Naive thymus-derived CD4-positive, alpha-beta T cell (primary cell): ENCODE measurements around the gene RBP3. TPM values are rescaled to one million over a fixed set of nuclear protein-coding genes. Genes with fewer than 3 reads are reported as not detected.
A peak's percentile ranks its signal among the peaks of the same experiment; 100 is the strongest.

ENCODE experiments used
- ATAC-seq: fragments of 150-1000 bp; cut with Tn5 transposase; 2 replicates; pipeline ENCODE4 v1.10.0; 2021; ENCODE audit warnings: mild to moderate bottlenecking, moderate library complexity
- CTCF ChIA-PET: fragments of 350-600 bp; sonication (Branson Sonifier 250); formaldehyde crosslinking; loops from one replicate; lab custom pipeline; 2021; ENCODE audit warnings: antibody characterized with exemption; lab: Charles Lee
- POLR2A ChIA-PET: fragments of 350-600 bp; sonication (Branson Sonifier 250); formaldehyde crosslinking; loops from one replicate; lab custom pipeline; 2021; ENCODE audit warnings: antibody characterized with exemption, inconsistent platforms; lab: Charles Lee
- DNase-seq, 9 donors: peaks; one replicate each; pipeline versions ENCODE4 v3.0.0 to v3.0.0-alpha.2; 2020 to 2022; ENCODE audit warnings: mixed read lengths in 1 of 9
- H3K27ac ChIP-seq: one replicate; pipeline ENCODE4 v1.7.0; 2013; ENCODE audit warnings: mild to moderate bottlenecking, low read depth, low read length, moderate library complexity
- H3K27me3 ChIP-seq, 2 donors: one replicate each; pipeline ENCODE4 v1.7.0; 2013; ENCODE audit warnings: low read length in 2 of 2, mild to moderate bottlenecking in 2 of 2, moderate library complexity in 2 of 2; ENCODE audit not compliant: control insufficient read depth in 2 of 2, insufficient read depth in 2 of 2
- H3K36me3 ChIP-seq, 3 experiments: 1 replicate in 2 of 3; 2 replicates in 1 of 3; pipeline ENCODE4 v1.7.0; 2013; ENCODE audit warnings: low read length in 3 of 3, mild to moderate bottlenecking in 3 of 3, moderate library complexity in 1 of 3; ENCODE audit not compliant: insufficient read depth in 3 of 3, control insufficient read depth in 2 of 3
- H3K4me1 ChIP-seq, 2 donors: one replicate each; pipeline ENCODE4 v1.7.0; 2013; ENCODE audit warnings: low read length in 2 of 2, mild to moderate bottlenecking in 2 of 2, moderate library complexity in 1 of 2; ENCODE audit not compliant: control insufficient read depth in 2 of 2, insufficient read depth in 2 of 2
- H3K4me3 ChIP-seq: 2 replicates; pipeline ENCODE4 v1.7.0; 2013; ENCODE audit warnings: mild to moderate bottlenecking, low read length
- H3K9me3 ChIP-seq, 3 experiments: 1 replicate in 2 of 3; 2 replicates in 1 of 3; pipeline ENCODE4 v1.7.0; 2013; ENCODE audit warnings: low read length in 3 of 3; ENCODE audit not compliant: control insufficient read depth in 2 of 3
- H3K27ac Mint-ChIP-seq, 9 donors: one replicate each; pipeline ENCODE4 v1.8.0; 2020 to 2022; ENCODE audit warnings: mixed read lengths in 9 of 9, mild to moderate bottlenecking in 8 of 9, moderate library complexity in 5 of 9, inconsistent platforms in 2 of 9
- H3K27me3 Mint-ChIP-seq, 5 donors: one replicate each; pipeline ENCODE4 v1.8.0; 2021 to 2022; ENCODE audit warnings: mixed read lengths in 5 of 5, mild to moderate bottlenecking in 1 of 5
- H3K36me3 Mint-ChIP-seq, 5 donors: one replicate each; pipeline ENCODE4 v1.8.0; 2020 to 2022; ENCODE audit warnings: mixed read lengths in 5 of 5, mild to moderate bottlenecking in 3 of 5, inconsistent platforms in 1 of 5
- H3K4me1 Mint-ChIP-seq, 7 donors: one replicate each; pipeline ENCODE4 v1.8.0; 2020 to 2022; ENCODE audit warnings: mixed read lengths in 7 of 7, mild to moderate bottlenecking in 3 of 7, inconsistent platforms in 1 of 7
- H3K4me3 Mint-ChIP-seq, 10 donors: one replicate each; pipeline ENCODE4 v1.8.0; 2020 to 2022; ENCODE audit warnings: mild to moderate bottlenecking in 10 of 10, mixed read lengths in 10 of 10, moderate library complexity in 6 of 10, inconsistent platforms in 2 of 10
- H3K9me3 Mint-ChIP-seq, 11 donors: one replicate each; pipeline ENCODE4 v1.8.0; 2020 to 2022; ENCODE audit warnings: mixed read lengths in 11 of 11, mild to moderate bottlenecking in 4 of 11, inconsistent platforms in 1 of 11, moderate library complexity in 1 of 11
- intact Hi-C, 2 donors: fragments of 100-400 bp; cut with micrococcal nuclease; formaldehyde crosslinking; loops; one replicate each; pipeline ENCODE4 v1.15.1; 2023
- polyA plus RNA-seq, 2 donors: library from polyadenylated mRNA; unstranded; fragments of 300-500 nt; fragmentation: Illumina TruSeq; gene quantifications; one replicate each; pipeline ENCODE4 v1.2.3, GENCODE V29; 2021
- total RNA-seq, 6 experiments: library from RNA in 5 of 6; stranded (reverse) in 5 of 6; gene quantifications; 1 replicate in 5 of 6; 2 replicates in 1 of 6; pipeline ENCODE4 v1.2.3 and lab custom pipeline; 2021 to 2026

Gene RBP3
- total and polyA plus RNA-seq, 7 experiments from 2014 or later, result not detected

GRCh38 chr10:47303866-47304265, 44.3 kb upstream of the RBP3 start:
- Mint-ChIP-seq H3K4me1 (peaks cover 6 to 78% (median 47%) of the 10 kb centered on the region in 7 donors), H3K9me3 (no peaks in the 10 kb centered on the region), H3K27me3 (peaks cover 0 to 34% (median 5%) of the 10 kb centered on the region in 5 donors), H3K27ac (no peak overlapping the region), H3K36me3 (no peaks in the 10 kb centered on the region), H3K4me3 (no peak overlapping the region)
- Histone ChIP-seq H3K27me3 (no peaks in the 10 kb centered on the region), H3K27ac (no peak overlapping the region), H3K4me1 (peaks cover 0 to 22% of the 10 kb centered on the region in 2 donors), H3K9me3 (no peaks in the 10 kb centered on the region), H3K36me3 (no peaks in the 10 kb centered on the region), H3K4me3 (no peak overlapping the region)
- intact Hi-C loops, result no loop called here
- CTCF ChIA-PET, result interaction anchor here (1.5 to 2.2 kb wide), 2 partner anchors 8 to 275 kb away, joined by 4 to 8 read pairs; no protein-coding TSS in a partner anchor
- no peak for DNase-seq
- no peak for ATAC-seq
- POLR2A ChIA-PET, result interaction anchor here (1.6 to 1.8 kb wide), 3 partner anchors 7 to 25 kb away, joined by 4 to 8 read pairs (median 8); no protein-coding TSS in a partner anchor

- DNase-seq (no peak), ATAC-seq (no peak)
- Mint-ChIP-seq H3K9me3 (no peaks in the 10 kb centered on the region), H3K4me1 (peaks cover 3 to 79% (median 49%) of the 10 kb centered on the region in 7 donors), H3K36me3 (no peaks in the 10 kb centered on the region), H3K27me3 (peaks cover 0 to 24% (median 5%) of the 10 kb centered on the region in 5 donors), H3K27ac (peak overlapping the region in 1 of 9 donors; percentile 69), H3K4me3 (no peak overlapping the region)
- Histone ChIP-seq H3K27me3 (no peaks in the 10 kb centered on the region), H3K36me3 (no peaks in the 10 kb centered on the region), H3K4me1 (peaks cover 0 to 27% of the 10 kb centered on the region in 2 donors), H3K9me3 (no peaks in the 10 kb centered on the region), H3K27ac (no peak overlapping the region), H3K4me3 (no peak overlapping the region)
- ChIA-PET CTCF (interaction anchor here (0.6 to 1.2 kb wide), 3 partner anchors 9 to 258 kb away, joined by 3 to 5 read pairs (median 3); no protein-coding TSS in a partner anchor), POLR2A (no interaction called here)
- intact Hi-C loops, result no loop called here
These were observed 42.6 kb upstream of the RBP3 start for GRCh38 chr10:47305566-47305965.

GRCh38 chr10:47306387-47307210, 41.6 kb upstream of the RBP3 start:
- ATAC-seq (no peak), DNase-seq (no peak)
- Mint-ChIP-seq H3K27ac (peak overlapping the region in 5 of 9 donors; percentile 14 to 83 (median 68)), H3K4me3 (peak overlapping the region in 2 of 10 donors; percentile 35 to 56), H3K27me3 (peaks cover 0 to 15% (median 0%) of the 10 kb centered on the region in 5 donors), H3K4me1 (peaks cover 10 to 80% (median 54%) of the 10 kb centered on the region in 7 donors), H3K36me3 (no peaks in the 10 kb centered on the region), H3K9me3 (no peaks in the 10 kb centered on the region)
- Histone ChIP-seq H3K27me3 (no peaks in the 10 kb centered on the region), H3K4me3 (no peak overlapping the region), H3K27ac (no peak overlapping the region), H3K4me1 (peaks cover 6 to 26% of the 10 kb centered on the region in 2 donors), H3K36me3 (no peaks in the 10 kb centered on the region), H3K9me3 (no peaks in the 10 kb centered on the region)
- intact Hi-C loops, result no loop called here
- CTCF ChIA-PET, result interaction anchor here (0.7 to 2.4 kb wide), 3 partner anchors 34 to 282 kb away, joined by 3 to 8 read pairs (median 3); no protein-coding TSS in a partner anchor
- POLR2A ChIA-PET, result interaction anchor here (0.6 kb wide), 1 partner anchor 41 kb away, joined by 3 read pairs; no protein-coding TSS in a partner anchor

- Mint-ChIP-seq H3K27me3 (peaks cover 0 to 7% (median 0%) of the 10 kb centered on the region in 5 donors), H3K4me3 (no peak overlapping the region), H3K27ac (peak overlapping the region in 1 of 9 donors; percentile 64), H3K36me3 (no peaks in the 10 kb centered on the region), H3K4me1 (peaks cover 17 to 79% (median 54%) of the 10 kb centered on the region in 7 donors), H3K9me3 (no peaks in the 10 kb centered on the region)
- H3K4me3 ChIP-seq, result no peak overlapping the region
- intact Hi-C loops, result no loop called here
- H3K36me3 ChIP-seq, result no peaks in the 10 kb centered on the region
- no peak overlapping the region for H3K27ac ChIP-seq
- H3K9me3 ChIP-seq, result no peaks in the 10 kb centered on the region
- ChIA-PET POLR2A (interaction anchor here (0.7 kb wide), 1 partner anchor 21 kb away, joined by 3 read pairs; no protein-coding TSS in a partner anchor), CTCF (interaction anchor here (2.4 kb wide), 1 partner anchor 282 kb away, joined by 8 read pairs; no protein-coding TSS in a partner anchor)
- H3K4me1 ChIP-seq, result peaks cover 14 to 30% of the 10 kb centered on the region in 2 donors
- H3K27me3 ChIP-seq, result no peaks in the 10 kb centered on the region
- no peak for ATAC-seq
- no peak for DNase-seq
These were observed 40.8 kb upstream of the RBP3 start for GRCh38 chr10:47307381-47307780.

- Mint-ChIP-seq H3K4me3 (peak overlapping the region in 1 of 10 donors; percentile 37), H3K27ac (peak overlapping the region in 4 of 9 donors; percentile 14 to 65 (median 28)), H3K4me1 (peaks cover 17 to 65% (median 49%) of the 10 kb centered on the region in 7 donors), H3K36me3 (no peaks in the 10 kb centered on the region), H3K9me3 (no peaks in the 10 kb centered on the region), H3K27me3 (peaks cover 0 to 2% (median 0%) of the 10 kb centered on the region in 5 donors)
- CTCF ChIA-PET, result interaction anchor here (2.4 kb wide), 1 partner anchor 284 kb away, joined by 8 read pairs; no protein-coding TSS in a partner anchor
- DNase-seq (no peak), ATAC-seq (no peak)
- Histone ChIP-seq H3K9me3 (no peaks in the 10 kb centered on the region), H3K27me3 (no peaks in the 10 kb centered on the region), H3K4me1 (peaks cover 14 to 31% of the 10 kb centered on the region in 2 donors), H3K4me3 (no peak overlapping the region), H3K27ac (no peak overlapping the region), H3K36me3 (no peaks in the 10 kb centered on the region)
- intact Hi-C loops, result no loop called here
- POLR2A ChIA-PET, result no interaction called here
These were observed 39.4 kb upstream of the RBP3 start for GRCh38 chr10:47308775-47309174.

- no peak for DNase-seq
- Histone ChIP-seq H3K27me3 (no peaks in the 10 kb centered on the region), H3K9me3 (no peaks in the 10 kb centered on the region), H3K27ac (no peak overlapping the region), H3K36me3 (no peaks in the 10 kb centered on the region), H3K4me1 (peaks cover 14 to 31% of the 10 kb centered on the region in 2 donors), H3K4me3 (no peak overlapping the region)
- Mint-ChIP-seq H3K4me3 (peak overlapping the region in 2 of 10 donors; percentile 14 to 37), H3K27me3 (peaks cover 0 to 2% (median 0%) of the 10 kb centered on the region in 5 donors), H3K27ac (peak overlapping the region in 7 of 9 donors; percentile 14 to 67 (median 38)), H3K36me3 (no peaks in the 10 kb centered on the region), H3K4me1 (peaks cover 17 to 65% (median 48%) of the 10 kb centered on the region in 7 donors), H3K9me3 (no peaks in the 10 kb centered on the region)
- ATAC-seq, result no peak
- ChIA-PET POLR2A (interaction anchor here (3.3 kb wide), 1 partner anchor 261 kb away, joined by 31 read pairs; no protein-coding TSS in a partner anchor), CTCF (interaction anchor here (0.6 to 2.4 kb wide), 5 partner anchors 9 to 285 kb away, joined by 3 to 8 read pairs (median 3); partner anchors contain the start of gene GDF10)
- intact Hi-C loops, result loop anchor here in 1 of 2 donors (5.0 kb wide), 1 partner anchor 127 kb away; no protein-coding TSS in a partner anchor
These were observed 38.6 kb upstream of the RBP3 start for GRCh38 chr10:47309408-47310089.
